Nephron (organoid): ENCODE results near the gene AFAP1.

Source experiments
- H3K27ac Mint-ChIP-seq, 3 experiments: 2 replicates each; pipeline ENCODE4 v1.8.0; 2020; ENCODE audit warnings: mixed read lengths in 3 of 3, mild to moderate bottlenecking in 2 of 3, moderate library complexity in 1 of 3
- H3K27me3 Mint-ChIP-seq: 2 replicates; pipeline ENCODE4 v1.8.0; 2021; ENCODE audit warnings: low read depth, mild to moderate bottlenecking, moderate library complexity, mixed read lengths
- H3K36me3 Mint-ChIP-seq: 2 replicates; pipeline ENCODE4 v1.8.0; 2020; ENCODE audit warnings: low read depth, mixed read lengths
- H3K4me1 Mint-ChIP-seq: 2 replicates; pipeline ENCODE4 v1.8.0; 2020; ENCODE audit warnings: mixed read lengths
- H3K4me3 Mint-ChIP-seq, 3 experiments: 2 replicates each; pipeline ENCODE4 v1.8.0; 2020; ENCODE audit warnings: mild to moderate bottlenecking in 3 of 3, mixed read lengths in 3 of 3, moderate library complexity in 2 of 3
- H3K9me3 Mint-ChIP-seq: 2 replicates; pipeline ENCODE4 v1.8.0; 2020; ENCODE audit warnings: mixed read lengths
- TF ChIP-seq, protein P1 (sequence below), 3 experiments: fragments of 200-600 bp; sonication (generic); IDR thresholded peaks; one replicate each; pipeline ENCODE4 v1.5.0; 2021; ENCODE audit warnings: antibody characterized with exemption in 3 of 3; ENCODE audit not compliant: unreplicated experiment in 3 of 3

The AFAP1 gene

DNA sequence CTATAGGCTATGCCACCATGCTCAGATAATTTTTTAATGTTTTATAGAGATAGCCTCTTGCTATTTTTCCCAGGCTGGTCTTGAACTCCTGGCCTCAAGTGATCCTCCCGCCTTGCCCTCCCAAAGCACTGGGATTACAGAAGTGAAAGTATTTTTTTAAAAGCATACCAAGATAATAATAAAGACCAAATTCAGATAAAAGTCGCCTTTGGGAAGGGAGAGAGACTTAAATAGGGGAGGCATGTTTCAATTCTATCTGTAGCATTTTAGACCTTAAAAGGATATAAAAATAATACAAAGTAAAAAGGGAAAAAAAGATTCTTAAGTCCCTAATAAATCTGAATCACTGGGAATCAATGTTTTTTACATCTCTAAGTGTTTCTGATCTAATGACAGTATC lies 108.9 kb downstream of the AFAP1 start:
- Mint-ChIP-seq H3K4me3 (no peak overlapping the region), H3K9me3 (peaks cover 9% of the 10 kb centered on the region), H3K27ac (peak overlapping the region; percentile 71 to 90 (median 87)), H3K4me1 (peaks cover 71% of the 10 kb centered on the region), H3K27me3 (no peaks in the 10 kb centered on the region), H3K36me3 (peaks cover 77% of the 10 kb centered on the region)
- TF ChIP-seq, protein P1, sequence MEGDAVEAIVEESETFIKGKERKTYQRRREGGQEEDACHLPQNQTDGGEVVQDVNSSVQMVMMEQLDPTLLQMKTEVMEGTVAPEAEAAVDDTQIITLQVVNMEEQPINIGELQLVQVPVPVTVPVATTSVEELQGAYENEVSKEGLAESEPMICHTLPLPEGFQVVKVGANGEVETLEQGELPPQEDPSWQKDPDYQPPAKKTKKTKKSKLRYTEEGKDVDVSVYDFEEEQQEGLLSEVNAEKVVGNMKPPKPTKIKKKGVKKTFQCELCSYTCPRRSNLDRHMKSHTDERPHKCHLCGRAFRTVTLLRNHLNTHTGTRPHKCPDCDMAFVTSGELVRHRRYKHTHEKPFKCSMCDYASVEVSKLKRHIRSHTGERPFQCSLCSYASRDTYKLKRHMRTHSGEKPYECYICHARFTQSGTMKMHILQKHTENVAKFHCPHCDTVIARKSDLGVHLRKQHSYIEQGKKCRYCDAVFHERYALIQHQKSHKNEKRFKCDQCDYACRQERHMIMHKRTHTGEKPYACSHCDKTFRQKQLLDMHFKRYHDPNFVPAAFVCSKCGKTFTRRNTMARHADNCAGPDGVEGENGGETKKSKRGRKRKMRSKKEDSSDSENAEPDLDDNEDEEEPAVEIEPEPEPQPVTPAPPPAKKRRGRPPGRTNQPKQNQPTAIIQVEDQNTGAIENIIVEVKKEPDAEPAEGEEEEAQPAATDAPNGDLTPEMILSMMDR (IDR thresholded peaks at IDR 0.05; ENCODE audit: unreplicated experiment in 3 of 3) = no peak

DNA sequence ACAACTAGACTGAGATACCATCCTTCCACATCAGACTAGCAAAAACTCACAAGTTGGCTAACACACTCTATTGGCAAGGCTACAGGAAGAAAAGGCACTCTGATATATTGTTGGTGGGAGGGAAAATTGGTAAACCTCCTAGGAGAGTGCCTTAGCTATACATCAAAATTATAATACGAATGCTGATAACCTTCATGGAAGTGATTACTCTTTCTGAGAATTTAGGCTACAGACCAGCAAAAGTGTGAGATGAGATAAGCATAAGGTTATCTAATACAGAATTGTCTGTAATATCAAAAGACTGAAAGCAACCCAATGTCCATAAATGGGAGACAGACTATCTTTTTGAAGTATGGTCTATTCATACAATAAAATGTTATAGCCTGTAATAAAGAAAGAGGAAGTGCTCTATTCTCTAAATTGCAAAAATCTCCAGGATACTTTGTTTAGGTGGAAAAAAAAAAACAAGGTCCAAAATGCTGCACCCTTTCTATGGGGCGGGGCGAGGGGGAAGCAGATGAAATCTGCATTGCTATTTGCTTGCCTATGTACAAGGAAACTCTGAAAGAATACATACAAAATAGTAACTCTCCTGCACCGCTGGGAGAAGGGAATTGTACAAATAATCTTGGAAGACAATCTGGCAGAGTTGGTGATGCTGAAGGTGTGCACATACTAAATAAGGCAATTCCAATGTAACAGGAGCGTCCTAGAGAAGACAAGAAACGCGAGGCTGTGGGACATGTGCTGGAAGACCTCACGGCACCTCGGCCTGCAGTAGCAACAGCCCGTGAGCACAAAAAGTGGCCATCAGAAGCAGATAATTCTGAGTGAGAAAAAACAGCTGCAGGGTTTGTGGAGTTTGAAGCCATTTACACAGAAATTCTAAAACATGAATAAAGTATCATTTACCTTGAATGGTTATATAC lies 109.7 kb downstream of the AFAP1 start:
- H3K36me3 Mint-ChIP-seq = peaks cover 80% of the 10 kb centered on the region
- H3K27me3 Mint-ChIP-seq = no peaks in the 10 kb centered on the region
- peaks cover 79% of the 10 kb centered on the region for H3K4me1 Mint-ChIP-seq
- H3K9me3 Mint-ChIP-seq = peaks cover 9% of the 10 kb centered on the region
- no peak overlapping the region for H3K4me3 Mint-ChIP-seq
- H3K27ac Mint-ChIP-seq = peak overlapping the region; percentile 95 to 97 (median 96)
- TF ChIP-seq, protein P1 (IDR thresholded peaks at IDR 0.05; ENCODE audit: unreplicated experiment in 3 of 3) = no peak

DNA sequence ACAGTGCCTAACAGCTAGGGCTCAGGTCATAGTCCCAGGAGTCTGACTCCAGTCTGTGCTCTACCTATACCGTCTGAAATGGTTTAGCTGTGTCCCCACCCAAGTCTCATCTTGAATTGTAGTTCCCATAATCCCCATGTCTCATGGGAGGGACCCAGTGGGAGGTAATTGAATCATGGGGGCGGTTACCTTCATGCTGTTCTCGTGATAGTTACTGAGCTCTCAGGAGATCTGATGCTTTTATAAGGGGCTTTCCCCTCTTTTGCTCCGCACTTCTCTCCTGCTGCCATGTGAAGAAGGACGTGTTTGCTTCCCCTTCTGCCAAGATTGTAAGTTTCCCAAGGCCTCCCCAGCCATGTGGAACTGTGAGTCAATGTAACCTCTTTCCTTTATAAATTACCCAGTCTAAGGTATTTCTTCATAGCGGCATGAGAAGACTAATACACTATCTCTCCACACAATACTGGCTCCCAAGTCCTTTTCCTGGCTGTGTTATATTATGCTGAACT lies 110.8 kb downstream of the AFAP1 start:
- Mint-ChIP-seq H3K36me3 (peaks cover 76% of the 10 kb centered on the region), H3K27ac (peak overlapping the region; percentile 95 to 97 (median 96)), H3K27me3 (no peaks in the 10 kb centered on the region), H3K4me3 (no peak overlapping the region), H3K4me1 (peaks cover 90% of the 10 kb centered on the region), H3K9me3 (peaks cover 7% of the 10 kb centered on the region)
- TF ChIP-seq, protein P1 (IDR thresholded peaks at IDR 0.05; ENCODE audit: unreplicated experiment in 3 of 3) = no peak

DNA sequence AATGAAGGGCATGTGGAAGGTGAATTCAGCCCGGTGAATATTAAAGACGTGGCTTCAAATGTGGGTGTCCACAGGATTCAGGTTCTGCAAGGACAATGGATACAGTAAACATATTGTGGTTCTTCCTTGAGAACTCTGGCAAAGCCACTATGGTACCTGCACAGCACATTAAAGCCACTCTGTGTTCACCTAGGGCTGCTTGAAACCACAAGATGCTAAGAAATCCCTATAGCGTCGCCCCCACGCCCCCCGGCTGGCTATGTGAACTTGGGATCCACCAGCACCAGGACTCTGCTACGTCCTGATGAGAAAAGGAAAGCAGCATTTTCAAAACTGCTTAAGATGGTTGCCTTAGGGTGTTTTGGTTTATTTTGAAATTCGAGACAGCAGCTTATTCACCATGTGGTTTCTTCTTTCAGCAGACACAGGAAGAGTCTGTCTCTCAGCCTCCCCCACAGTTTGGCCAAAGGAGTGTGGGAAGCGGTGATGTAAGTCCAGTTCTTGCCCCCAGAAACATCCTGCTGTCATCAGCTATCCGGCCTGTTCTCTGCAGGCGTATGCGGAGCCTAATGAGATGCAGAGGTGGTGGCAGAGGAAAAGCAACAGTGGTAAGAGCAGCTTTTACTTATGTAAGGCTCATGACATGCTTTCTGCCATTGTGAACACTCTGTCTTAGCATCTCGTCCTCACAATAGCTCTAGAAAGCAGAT lies 111.5 kb downstream of the AFAP1 start:
- H3K27me3 Mint-ChIP-seq = no peaks in the 10 kb centered on the region
- H3K36me3 Mint-ChIP-seq = peaks cover 70% of the 10 kb centered on the region
- TF ChIP-seq, protein P1 (IDR thresholded peaks at IDR 0.05; ENCODE audit: unreplicated experiment in 3 of 3) = no peak
- H3K4me3 Mint-ChIP-seq = peak overlapping the region in 2 of 3 experiments; percentile 17 to 31
- peaks cover 96% of the 10 kb centered on the region for H3K4me1 Mint-ChIP-seq
- H3K27ac Mint-ChIP-seq = peak overlapping the region; percentile 95 to 97 (median 96)
- H3K9me3 Mint-ChIP-seq = peaks cover 5% of the 10 kb centered on the region

DNA sequence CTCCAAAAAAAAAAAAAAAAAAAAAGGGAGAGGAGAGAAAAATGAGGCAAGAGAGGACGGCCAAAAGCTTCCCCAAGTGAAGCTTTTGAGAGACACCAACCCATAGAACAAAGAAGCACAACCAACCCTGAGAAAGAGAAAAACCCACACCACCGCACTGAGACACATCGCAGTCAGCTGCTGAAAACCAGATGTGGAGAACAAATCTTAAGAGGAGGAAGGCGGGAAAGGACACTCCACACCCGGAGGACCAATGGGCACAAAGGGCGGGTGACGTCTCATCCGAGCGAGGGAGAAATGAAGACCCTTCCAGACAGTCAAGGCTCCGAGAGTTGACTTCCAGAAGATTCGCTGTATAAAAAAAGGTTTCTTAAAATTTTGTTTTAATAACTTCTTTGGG lies 112.1 kb downstream of the AFAP1 start:
- Mint-ChIP-seq H3K4me3 (no peak overlapping the region), H3K36me3 (peaks cover 64% of the 10 kb centered on the region), H3K4me1 (peaks cover 94% of the 10 kb centered on the region), H3K27ac (peak overlapping the region; percentile 95 to 97 (median 96)), H3K27me3 (no peaks in the 10 kb centered on the region), H3K9me3 (no peaks in the 10 kb centered on the region)
- TF ChIP-seq, protein P1 (IDR thresholded peaks at IDR 0.05; ENCODE audit: unreplicated experiment in 3 of 3) = no peak
